T-helper 2 cell treated with Interferon-gamma antibody and Interleukin-4, amounts not matched to agents 5 μg/mL and 100 μg/mL, for 36 hours (primary cell): ENCODE data around the gene TTC31.

Experiments used
- DNase-seq: peaks from one replicate; pipeline ENCODE4 v3.0.0; 2021; ENCODE audit warnings: low spot score
- H3K27ac Mint-ChIP-seq: one replicate; pipeline ENCODE4 v1.8.0; 2021; ENCODE audit warnings: mild to moderate bottlenecking, mixed read lengths
- H3K27me3 Mint-ChIP-seq: one replicate; pipeline ENCODE4 v1.8.0; 2021; ENCODE audit warnings: low read depth, mixed read lengths
- H3K36me3 Mint-ChIP-seq: one replicate; pipeline ENCODE4 v1.8.0; 2021; ENCODE audit warnings: low read depth, mixed read lengths
- H3K4me1 Mint-ChIP-seq: one replicate; pipeline ENCODE4 v1.8.0; 2021; ENCODE audit warnings: low read depth, mixed read lengths
- H3K4me3 Mint-ChIP-seq: one replicate; pipeline ENCODE4 v1.8.0; 2022; ENCODE audit warnings: mild to moderate bottlenecking, moderate library complexity, mixed read lengths
- H3K9me3 Mint-ChIP-seq: one replicate; pipeline ENCODE4 v1.8.0; 2021; ENCODE audit warnings: mixed read lengths

The TTC31 gene

DNA sequence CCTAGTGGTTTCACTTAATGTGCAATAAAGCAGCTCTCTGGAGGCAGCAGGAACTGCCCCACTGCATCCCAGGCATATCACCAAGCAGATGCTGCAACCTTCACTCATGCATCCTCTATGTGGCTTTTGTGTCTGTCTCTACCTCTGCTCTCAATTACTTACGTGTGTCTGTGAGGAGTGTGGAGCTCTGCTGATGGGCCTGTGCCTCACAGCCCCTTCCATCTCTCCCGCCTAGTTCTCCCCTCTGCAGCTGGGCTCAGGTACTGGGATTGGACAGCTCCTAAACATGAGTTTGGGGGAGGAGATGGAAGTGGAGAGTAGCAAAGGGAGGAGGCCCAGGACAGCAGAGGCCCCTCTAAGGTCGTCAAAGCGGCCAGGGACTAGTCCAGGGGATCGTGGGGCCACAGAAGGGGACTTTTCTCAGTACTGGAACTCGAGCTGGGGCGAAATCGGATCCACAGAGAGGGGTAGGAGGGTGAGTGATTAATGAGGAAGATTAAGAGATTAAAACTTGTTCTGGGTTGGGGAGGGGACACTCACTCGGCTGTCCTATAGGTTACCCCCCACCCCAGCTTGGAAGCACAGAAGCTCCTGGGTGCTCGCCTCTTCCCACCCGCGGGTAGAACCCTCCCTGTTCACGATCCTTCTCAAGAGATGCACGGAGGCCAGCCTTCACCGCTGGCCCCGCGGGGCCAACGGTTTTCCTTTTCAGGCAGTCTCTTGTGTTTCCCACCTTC is 18.6 kb downstream of the TTC31 start:
- H3K27me3 Mint-ChIP-seq, result peaks cover 47% of the 10 kb centered on the region

DNA sequence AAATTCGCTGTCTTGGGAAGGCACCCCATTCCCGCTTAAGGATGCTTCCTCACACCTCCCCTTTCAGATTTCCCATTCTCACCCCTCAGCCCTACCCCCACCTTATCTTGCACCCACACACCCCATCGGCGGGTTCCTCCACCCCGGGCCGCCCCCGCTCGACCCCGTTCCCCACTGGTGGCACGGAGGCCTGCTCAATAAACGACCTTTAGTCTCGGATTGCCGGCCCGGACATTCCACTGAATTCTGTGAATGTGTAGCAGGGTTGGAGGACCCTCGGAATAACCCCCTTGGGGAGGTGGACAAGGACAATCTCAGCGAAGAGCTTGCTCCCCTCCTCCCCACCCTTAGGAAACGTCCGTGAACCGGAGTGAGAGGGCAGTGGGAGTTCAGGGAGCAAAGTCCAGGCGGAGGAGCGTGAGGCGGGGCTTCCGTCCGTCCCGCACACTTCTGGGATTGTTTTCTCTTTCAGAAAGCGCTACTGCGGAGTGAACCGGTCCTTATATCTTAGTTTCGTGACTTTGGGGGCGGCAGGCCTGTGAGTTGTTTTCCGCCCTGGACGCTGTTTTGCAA is 19.4 kb downstream of the TTC31 start:
- Mint-ChIP-seq H3K27me3 (peaks cover 47% of the 10 kb centered on the region), H3K4me3 (peak overlapping the region; percentile 74), H3K27ac (no peak overlapping the region), H3K9me3 (no peaks in the 10 kb centered on the region), H3K4me1 (peaks cover 38% of the 10 kb centered on the region), H3K36me3 (peaks cover 29% of the 10 kb centered on the region)
- no peak for DNase-seq

More for the DNA sequence above, 18.6 kb downstream of the TTC31 start:
- H3K4me3 Mint-ChIP-seq, result peak overlapping the region; percentile 47
- no peak overlapping the region for H3K27ac Mint-ChIP-seq
- peaks cover 33% of the 10 kb centered on the region for H3K4me1 Mint-ChIP-seq
- H3K36me3 Mint-ChIP-seq, result peaks cover 25% of the 10 kb centered on the region
- DNase-seq, result no peak
- H3K9me3 Mint-ChIP-seq, result no peaks in the 10 kb centered on the region

DNA sequence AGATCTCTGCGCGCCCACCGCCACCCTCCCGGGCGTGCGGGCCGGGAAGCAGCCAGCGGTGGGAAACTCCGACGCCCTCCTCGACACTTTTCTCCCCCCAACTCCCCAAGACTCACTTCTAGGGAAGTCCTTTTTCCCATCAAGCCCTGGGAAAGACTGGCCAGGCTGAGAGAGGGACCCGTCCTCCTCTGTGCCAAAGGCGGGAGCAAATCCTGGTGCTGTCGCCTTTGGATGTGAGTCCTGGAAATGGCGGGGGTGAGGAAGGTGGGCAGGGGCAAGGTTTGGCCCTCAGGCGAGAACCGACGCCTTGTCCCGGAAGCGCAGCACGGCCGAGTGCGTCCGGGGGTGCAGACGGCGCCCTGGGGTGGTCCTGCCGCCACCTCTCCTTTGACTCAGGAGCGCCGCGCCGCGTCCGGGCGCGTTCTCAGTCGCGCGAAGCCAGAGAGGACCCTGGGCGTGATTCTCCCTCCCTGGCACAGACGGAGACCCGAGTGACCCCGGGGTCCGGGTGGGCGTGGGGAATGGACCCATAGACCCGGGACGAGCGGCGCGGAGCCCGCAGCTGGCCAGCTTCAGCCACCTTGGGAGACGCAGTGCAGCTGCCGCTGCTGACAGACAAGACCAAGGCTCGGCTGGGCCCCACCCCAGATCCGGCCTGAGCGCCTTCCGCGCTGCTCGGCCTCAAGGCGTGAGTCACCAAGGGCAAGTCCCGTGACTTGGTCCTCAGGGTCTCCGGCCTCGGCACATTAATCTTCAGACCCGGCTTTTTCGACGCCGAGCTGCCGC is 20.0 kb downstream of the TTC31 start:
- Mint-ChIP-seq H3K9me3 (no peaks in the 10 kb centered on the region), H3K36me3 (peaks cover 31% of the 10 kb centered on the region), H3K27ac (no peak overlapping the region), H3K27me3 (peaks cover 41% of the 10 kb centered on the region), H3K4me1 (peaks cover 38% of the 10 kb centered on the region), H3K4me3 (peak overlapping the region; percentile 74)
- DNase-seq, result peak; percentile 66

DNA sequence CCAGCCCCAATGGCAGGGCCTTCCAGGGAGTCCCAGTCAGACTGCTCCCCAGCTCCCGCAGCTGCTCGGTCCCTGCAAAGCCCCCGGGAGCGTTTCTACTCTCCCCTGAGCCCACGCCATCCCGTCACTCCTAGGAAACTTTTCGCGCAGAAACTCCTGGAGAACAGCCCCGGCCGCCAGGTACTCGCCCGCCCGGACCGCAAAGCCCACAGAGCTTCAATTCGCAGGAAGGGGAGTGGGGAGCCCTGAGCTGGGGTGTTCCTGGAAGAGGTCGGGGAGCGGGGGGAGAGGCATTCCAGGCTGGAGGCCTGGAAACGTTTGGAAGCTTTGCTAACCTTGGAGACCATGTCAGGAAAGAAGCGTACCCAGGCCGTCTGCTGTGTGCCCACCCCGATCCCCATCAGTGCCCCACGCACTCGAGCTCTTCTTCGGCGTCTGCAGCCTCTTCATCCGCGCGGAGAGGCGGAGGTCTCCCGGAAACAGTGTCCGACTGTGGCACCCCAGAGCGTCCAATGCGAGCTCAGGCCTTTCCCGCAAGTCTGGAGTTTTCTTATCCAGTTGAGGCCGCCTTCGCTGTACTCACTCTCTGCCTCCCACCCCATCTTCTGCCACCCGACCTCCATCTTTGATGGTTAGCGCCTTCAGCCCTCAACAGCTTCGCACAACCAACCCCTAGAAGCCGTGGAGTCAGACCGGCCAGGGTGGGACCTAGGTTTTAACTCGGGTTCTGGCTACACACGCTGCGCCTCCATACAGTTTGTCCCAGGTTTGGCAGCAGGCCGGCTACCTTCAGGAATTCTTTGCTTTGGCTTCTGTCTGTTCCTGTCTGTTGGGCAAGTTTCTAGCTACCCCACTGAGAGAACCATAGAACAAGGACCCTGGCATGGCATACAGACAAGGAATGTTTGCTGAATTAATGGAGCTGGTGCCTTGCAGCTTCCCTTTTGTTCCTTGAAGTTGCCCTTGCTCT is 20.9 kb downstream of the TTC31 start:
- H3K36me3 Mint-ChIP-seq, result peaks cover 31% of the 10 kb centered on the region
- no peaks in the 10 kb centered on the region for H3K9me3 Mint-ChIP-seq
- H3K4me3 Mint-ChIP-seq, result peak overlapping the region; percentile 74
- peaks cover 36% of the 10 kb centered on the region for H3K27me3 Mint-ChIP-seq
- peaks cover 40% of the 10 kb centered on the region for H3K4me1 Mint-ChIP-seq
- H3K27ac Mint-ChIP-seq, result peak overlapping the region; percentile 37
- no peak for DNase-seq

GRCh38 chr2:74504591-74504990 is 21.7 kb downstream of the TTC31 start:
- peak overlapping the region; percentile 35 for H3K4me3 Mint-ChIP-seq
- H3K9me3 Mint-ChIP-seq, result no peaks in the 10 kb centered on the region
- H3K27ac Mint-ChIP-seq, result no peak overlapping the region
- H3K27me3 Mint-ChIP-seq, result peaks cover 32% of the 10 kb centered on the region
- peaks cover 31% of the 10 kb centered on the region for H3K36me3 Mint-ChIP-seq
- no peak for DNase-seq
- peaks cover 36% of the 10 kb centered on the region for H3K4me1 Mint-ChIP-seq

DNA sequence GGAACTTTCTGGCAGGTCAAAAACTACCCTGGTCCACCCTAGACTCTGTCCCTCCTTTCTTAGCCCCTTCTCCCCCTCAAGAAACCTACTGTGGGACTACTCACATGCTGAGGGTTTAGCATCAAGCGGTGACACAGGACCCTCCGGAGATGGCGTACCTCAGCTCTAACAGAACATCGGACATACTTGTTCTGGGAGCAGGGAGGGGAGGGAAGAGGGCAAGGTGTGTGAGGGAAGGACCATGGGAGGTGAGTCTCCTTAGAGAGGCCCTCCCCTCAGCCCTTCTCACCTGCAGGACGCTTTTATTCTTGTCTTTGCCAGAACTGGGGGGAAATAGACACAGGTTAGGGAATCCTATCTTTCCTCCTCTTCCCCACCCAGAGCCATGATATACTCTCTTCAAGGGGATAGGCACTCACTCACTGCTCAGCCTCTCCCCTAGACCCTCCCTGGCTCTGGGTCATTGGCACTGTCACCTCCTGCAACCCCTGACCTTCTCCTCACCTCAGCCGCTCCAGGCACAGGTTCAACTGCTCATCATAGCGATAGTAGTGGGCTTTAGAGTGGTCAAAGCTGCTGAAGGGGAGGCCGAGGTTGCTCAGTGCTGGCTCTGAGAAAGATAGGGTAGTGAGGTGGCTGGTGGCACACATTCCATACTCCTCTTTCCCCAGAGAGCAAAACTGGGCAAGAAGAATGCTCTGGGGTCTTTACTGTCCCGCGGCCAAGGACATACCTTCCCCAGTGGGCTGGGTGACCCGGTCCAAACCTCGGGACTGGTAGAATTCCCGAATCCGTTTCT is 22.8 kb downstream of the TTC31 start:
- H3K4me1 Mint-ChIP-seq, result peaks cover 41% of the 10 kb centered on the region
- no peak overlapping the region for H3K27ac Mint-ChIP-seq
- no peak for DNase-seq
- peak overlapping the region; percentile 47 for H3K4me3 Mint-ChIP-seq
- no peaks in the 10 kb centered on the region for H3K9me3 Mint-ChIP-seq
- H3K36me3 Mint-ChIP-seq, result peaks cover 26% of the 10 kb centered on the region
- peaks cover 30% of the 10 kb centered on the region for H3K27me3 Mint-ChIP-seq

- peaks cover 27% of the 10 kb centered on the region for H3K27me3 Mint-ChIP-seq
- peaks cover 44% of the 10 kb centered on the region for H3K4me1 Mint-ChIP-seq
- peak within 1 kb of the TSS; percentile 99 for H3K27ac Mint-ChIP-seq
- H3K9me3 Mint-ChIP-seq, result no peaks in the 10 kb centered on the region
- peak within 1 kb of the TSS; percentile 96 for H3K4me3 Mint-ChIP-seq
- H3K36me3 Mint-ChIP-seq, result peaks cover 23% of the 10 kb centered on the region
- peak; percentile 97 for DNase-seq
These were observed 24.5 kb downstream of the TTC31 start, which contains the start of gene PCGF1 for GRCh38 chr2:74507145-74507925. Gene PCGF1, minus strand, starts transcription at chr2:74507695. Its CDS starts 27 bp downstream, at chr2:74507668.

DNA sequence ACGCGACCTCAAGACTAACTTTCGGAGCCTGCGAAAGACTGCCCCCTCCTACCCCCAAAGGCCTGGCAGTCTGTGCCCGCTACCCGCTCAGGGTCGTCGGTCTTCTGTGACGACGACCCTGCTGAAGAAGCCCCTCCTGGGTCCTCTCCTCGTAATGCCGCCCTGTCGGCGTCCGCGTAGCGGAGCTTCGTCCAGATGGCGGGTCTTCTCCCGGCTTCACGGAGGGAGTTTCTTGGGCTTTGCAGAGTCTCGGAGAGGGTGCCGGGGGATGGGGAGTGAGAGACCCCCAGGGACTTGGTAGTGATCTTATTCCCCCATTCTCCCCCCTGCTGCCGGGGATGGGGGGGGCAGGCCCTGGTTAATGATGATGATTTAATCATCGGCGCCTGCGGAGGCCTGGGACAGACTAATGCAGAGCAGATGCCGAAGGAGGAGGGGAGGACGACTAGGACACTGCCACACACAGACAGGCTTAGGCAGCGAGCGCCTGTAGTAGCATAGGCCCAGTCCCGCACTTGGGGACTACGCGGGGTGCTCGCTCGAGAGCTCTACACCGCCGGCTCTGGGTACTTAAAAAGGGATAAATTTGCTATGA is 25.1 kb downstream of the TTC31 start:
- no peak for DNase-seq
- peaks cover 29% of the 10 kb centered on the region for H3K27me3 Mint-ChIP-seq
- H3K4me1 Mint-ChIP-seq, result peaks cover 41% of the 10 kb centered on the region
- peak overlapping the region; percentile 96 for H3K4me3 Mint-ChIP-seq
- no peaks in the 10 kb centered on the region for H3K9me3 Mint-ChIP-seq
- peak overlapping the region; percentile 99 for H3K27ac Mint-ChIP-seq
- peaks cover 23% of the 10 kb centered on the region for H3K36me3 Mint-ChIP-seq

DNA sequence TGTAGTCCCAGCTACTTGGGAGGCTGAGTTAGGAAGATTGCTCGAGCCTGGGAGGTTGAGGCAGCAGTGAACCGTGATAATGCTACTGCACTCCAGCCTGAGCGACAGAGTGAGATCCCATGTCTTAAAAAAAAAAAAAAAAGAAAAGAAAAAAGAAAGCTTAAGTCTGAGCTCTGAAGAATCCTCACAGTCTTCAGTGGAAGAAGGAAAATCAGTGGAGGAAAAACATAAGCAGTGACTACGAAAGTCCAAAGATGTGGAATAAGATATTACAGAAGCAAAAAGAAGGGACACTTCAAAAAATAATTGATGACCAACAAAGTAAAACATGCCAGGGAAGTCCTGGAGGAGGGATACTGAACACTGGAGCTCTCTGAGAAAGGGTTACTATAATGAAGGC is 27.4 kb downstream of the TTC31 start:
- DNase-seq, result no peak
- no peak overlapping the region for H3K27ac Mint-ChIP-seq
- peaks cover 41% of the 10 kb centered on the region for H3K27me3 Mint-ChIP-seq
- H3K4me1 Mint-ChIP-seq, result peaks cover 34% of the 10 kb centered on the region
- peaks cover 12% of the 10 kb centered on the region for H3K36me3 Mint-ChIP-seq
- H3K9me3 Mint-ChIP-seq, result no peaks in the 10 kb centered on the region
- H3K4me3 Mint-ChIP-seq, result no peak overlapping the region

DNA sequence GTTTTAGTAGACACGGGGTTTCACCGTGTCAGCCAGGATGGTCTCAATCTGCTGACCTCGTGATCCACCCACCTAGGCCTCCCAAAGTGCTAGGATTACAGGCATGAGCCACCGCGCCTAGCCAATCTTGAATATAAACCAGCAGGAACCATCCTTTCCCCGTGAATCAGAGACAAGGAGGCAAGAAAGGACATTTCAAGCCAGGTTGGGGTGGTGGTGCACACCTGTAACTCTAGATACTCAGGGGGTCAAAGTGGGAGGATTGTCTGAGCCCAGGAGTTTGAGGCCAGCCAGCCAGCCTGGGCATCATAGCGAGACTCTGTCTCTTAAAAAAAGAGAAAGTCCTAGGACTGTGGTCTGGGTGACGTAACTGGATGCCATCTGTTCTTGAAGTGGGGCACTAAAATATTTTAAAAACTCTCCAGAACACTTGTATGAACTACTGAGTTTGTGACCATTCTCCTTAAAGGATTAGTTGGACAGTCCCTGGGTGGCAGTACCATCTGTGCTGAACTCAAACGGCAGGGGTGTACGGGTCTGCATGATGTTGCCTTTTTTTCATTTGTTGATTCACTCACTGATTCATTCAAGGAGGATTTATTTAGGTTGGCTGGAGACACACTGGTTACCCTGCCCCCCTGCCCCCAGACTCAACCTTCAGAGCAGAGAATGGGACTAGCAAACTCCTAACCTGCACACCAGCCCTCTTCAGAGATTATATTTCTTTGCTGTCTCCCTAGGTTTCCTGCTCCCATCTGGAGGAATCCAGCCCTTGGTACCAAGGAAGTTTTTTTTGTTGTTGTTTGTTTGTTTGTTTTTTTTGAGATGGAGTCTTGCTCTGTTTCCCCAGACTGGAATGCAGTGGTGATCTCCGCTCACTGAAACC is 28.5 kb downstream of the TTC31 start:
- Mint-ChIP-seq H3K4me1 (peaks cover 32% of the 10 kb centered on the region), H3K27me3 (peaks cover 48% of the 10 kb centered on the region), H3K27ac (no peak overlapping the region)

More for the DNA sequence above, 28.5 kb downstream of the TTC31 start:
- H3K36me3 Mint-ChIP-seq, result peaks cover 7% of the 10 kb centered on the region
- no peaks in the 10 kb centered on the region for H3K9me3 Mint-ChIP-seq
- no peak overlapping the region for H3K4me3 Mint-ChIP-seq
- no peak for DNase-seq
